NCI-H2196 treated with DMSO at 0.1 percent for 48 hours (cell line): ENCODE data around the gene LPGAT1.
"Not testable (repeated sequence)": the region's sequence is repeated elsewhere in the genome, so short reads cannot be mapped to it uniquely, and the experiment has no call there.

Experiments
- DNase-seq: peaks from one replicate; lab custom pipeline; 2025; ENCODE audit not compliant: unreplicated experiment; lab: John Stamatoyannopoulos, UW

The LPGAT1 gene

DNA sequence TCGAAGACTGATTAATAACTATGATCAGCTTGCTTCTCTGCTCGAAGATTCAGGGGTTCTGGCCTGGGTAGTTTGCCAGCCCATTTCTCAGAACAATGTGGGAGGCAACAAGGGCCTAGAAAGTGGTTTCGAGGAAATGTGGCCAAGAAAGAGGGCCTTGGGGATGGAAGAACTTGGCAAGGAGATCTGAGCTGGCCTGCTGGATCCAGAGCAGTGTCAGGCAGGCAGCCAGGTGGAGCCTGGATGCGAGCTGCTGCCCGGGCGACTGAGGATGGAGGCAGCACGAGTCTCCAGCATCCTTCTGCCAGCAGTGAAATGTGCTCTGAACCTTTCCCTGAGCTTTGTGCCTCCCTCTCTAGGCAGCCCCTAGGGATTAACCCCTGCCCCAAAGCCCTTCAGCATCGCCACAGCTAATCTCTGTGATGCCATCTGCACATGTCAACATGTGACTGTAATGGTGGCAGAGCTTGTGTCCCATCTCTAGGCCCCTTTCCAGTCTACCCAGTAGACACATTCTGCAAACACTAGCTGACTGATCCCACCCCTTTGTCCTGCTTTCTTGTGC is 94.1 kb downstream of the LPGAT1 start:
- DNase-seq, result no peak

DNA sequence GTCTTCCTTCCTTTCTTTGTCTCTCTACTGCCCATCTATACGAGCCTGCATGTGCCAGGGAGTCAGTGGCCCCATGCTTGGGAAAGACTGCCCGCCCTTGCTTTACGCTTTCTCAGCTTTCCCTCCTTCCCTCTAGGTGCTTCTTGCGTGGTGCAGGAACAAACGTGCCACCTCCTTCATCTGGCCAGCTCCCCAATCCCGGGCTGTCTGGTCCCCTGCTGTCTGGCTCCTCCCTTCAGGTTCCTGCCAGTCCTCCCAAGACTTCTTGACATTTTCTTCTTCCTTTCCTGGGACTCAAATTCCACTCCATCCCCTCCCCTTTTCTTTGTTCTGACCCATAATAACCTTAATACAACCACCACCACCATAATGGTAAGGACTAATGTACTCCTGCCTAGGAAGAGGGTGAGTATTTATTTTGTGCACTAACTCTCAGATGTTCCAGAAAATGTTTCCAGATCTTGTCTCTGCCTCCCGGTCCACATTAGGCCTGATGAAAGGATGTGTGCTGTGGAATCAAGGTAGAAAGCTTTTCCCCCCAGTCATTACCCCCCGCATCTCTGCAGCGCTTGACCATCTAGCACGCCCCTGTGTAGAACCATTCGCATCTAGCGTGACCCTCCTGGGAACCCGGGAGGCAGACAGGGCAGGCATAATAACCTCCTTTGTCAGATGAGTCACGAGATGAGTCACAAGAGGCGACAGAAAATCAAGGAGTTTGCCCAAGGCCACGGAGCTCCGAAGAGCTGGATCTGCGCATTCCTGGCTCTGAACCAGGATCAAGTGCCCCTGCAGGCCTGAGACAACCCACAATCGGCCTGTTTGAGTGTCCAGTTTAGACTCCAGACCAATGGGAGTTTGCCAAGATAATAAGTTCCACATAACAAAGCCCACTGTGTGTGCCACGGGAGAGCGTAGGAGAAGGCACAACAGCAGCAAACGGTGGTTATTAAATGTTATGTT is 95.1 kb downstream of the LPGAT1 start:
- peak; percentile 53 for DNase-seq

DNA sequence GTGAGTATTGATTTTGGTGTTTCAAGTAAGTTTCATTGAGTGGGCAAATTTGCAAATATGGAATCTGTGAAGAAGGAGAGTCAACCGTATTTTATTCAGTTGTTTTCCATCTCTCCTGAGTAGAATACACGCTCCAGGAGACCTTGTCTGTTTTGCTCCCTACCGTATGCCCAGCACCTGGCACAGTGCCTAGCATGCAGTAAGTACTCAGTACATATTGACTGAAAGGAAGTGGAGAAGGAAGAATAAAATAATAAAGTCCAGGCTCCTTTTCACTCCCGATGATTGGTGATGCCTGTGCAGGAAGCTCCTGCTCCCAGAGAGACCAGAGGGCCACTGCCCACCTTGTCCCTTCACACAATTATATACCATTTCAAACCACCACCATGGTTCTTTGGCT is 95.8 kb downstream of the LPGAT1 start:
- DNase-seq, result peak; percentile 59

DNA sequence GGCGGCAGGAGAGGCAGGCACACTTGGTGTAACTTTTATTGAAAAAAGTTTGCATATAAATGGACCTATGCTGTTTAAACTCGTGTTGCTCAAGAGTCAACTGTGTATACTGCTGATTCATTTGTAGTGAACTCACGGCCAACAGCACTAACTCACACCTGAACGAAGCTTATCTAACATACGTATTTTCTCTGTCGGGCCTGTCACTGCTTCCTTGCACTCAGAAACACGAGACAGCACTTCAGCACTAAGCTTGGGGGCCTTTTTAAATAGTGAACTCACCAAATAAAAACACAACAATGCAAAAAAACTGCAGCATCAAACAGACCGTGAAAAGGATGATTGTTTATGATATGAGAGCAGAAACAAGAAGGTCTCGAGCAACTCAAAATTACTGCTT is 96.2 kb downstream of the LPGAT1 start:
- DNase-seq, result peak; percentile 70

DNA sequence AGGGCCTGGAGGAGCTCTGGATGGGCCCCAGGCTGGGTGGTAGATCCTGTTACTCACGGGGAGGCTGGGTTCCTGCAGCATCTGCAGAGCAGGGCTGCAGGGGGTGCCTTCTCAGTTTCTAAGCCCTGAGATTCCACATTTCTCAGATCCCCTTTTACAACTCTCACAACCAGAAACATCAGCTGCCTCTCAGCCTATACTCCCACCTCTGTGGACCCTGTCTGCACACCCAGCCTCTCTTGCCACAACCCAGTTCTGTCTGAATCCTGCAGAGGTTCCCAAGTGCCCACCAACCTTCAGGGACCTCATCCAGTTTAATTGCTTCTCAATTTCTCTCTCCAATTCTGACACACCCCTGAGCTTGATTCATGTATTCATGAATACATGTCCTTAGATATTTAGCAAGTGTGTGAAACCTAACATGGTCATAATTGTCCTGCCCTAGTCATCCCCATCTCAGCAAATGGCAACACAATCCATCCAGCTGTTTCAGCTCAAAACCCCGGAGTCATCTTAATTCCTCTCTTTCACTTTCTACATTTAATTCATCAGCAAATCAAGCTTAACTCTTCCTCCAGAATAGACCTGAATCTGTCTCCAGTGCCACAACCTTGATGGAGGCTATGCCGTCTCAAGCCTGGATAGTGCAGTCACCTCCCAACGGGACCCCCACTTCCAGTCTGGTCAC is 98.1 kb downstream of the LPGAT1 start:
- no peak for DNase-seq

DNA sequence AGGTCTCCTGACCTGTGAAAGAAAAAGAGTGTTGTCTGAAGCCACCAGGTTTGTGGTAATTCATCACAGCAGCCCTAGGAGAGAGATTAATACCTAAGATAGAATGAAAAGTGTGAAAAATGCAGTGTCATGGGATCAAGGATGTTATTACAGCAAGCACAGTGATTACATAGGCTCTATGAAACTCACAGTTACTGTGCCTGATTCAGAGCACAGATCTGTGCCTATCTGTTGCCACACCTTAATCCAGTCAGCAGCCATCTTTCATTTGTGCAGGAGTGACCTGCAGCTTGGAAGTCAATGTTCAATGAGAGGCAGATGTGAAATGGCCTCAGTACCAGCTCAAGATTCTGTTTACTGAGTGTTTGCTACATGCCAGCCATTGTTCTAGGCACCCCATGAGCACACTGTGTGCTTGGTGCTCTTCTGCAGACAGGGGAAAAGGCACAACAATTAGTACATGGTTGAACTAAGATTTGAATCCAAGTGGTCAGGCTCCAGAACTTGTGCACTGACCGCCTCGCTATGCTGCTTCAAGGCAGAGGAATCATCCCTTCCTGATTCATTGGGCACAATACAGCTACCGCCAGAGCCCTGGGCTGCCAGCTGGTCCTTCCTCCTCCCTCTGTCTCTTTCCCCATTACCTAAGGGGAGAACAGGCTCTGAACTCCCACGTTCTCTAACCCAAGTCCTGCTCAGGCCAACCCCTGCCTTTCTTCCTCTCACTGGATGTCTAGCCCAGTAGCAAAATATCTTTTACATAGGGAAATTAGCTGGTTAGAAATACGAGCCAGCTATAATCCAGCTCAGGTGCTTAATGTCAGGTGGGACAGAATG is 98.9 kb downstream of the LPGAT1 start:
- no peak for DNase-seq

DNA sequence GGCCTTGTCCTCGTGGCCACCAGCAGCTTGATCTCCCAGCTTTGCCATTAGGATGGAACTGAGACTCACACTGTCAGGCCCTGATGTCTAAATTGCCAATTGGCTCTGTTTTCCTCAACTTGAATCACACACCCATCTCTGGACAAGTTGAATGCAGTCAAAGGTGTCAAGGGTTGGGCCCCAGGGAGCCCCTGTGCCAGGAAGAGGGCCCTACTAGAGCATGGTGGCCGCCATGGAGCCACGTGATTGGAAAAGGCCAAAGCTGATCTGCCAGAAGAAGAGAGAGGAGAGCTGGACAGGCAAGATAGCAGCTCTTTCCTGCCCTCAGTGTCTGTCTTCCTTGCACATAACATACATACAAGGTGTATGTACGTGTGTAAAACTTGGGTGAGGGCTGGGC is 100.2 kb downstream of the LPGAT1 start:
- DNase-seq, result no peak

DNA sequence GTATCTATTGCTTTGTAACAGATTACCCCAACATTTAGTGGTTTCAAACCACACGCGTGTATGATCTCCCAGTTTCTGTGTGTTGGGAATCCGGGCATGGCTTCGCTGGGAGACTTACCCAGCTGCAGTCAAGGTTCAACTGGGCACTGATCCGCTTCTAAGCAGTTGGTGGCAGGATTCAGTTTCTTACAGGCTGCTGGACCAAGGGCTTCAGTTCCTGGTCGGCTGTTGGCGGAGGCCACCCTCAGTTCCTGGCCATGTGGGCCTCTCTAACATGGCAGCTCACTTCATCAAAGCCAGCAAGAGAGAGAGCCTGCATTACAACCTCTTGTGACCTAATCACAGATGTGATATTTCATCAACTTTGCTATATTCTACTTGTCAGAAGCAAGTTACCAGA is 101.3 kb downstream of the LPGAT1 start:
- no peak for DNase-seq

DNA sequence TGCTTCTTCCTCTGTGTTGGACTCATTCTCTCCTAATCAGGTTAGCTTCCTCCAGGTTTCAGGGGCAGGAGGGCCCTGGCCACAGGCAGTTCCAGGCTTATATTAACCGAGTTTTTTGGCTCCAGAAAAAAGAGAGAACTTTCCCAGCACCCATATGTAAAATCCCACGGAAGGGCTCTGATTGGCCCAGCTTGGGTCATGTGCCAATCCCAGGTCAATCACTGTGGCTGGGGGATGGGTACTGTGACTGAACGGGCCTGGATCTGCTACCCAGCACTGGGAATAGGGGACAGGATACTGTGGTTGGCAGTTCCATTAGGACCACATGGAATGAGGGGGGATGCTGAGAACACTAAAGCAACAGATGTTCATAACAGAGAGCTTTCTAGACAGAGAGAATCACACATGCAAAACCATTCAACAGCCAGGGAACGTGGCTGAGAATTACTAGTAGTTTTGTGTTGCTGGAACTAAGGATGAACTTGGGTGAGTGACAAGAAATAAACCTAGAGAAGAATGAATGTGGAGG is 104.0 kb downstream of the LPGAT1 start:
- no peak for DNase-seq

DNA sequence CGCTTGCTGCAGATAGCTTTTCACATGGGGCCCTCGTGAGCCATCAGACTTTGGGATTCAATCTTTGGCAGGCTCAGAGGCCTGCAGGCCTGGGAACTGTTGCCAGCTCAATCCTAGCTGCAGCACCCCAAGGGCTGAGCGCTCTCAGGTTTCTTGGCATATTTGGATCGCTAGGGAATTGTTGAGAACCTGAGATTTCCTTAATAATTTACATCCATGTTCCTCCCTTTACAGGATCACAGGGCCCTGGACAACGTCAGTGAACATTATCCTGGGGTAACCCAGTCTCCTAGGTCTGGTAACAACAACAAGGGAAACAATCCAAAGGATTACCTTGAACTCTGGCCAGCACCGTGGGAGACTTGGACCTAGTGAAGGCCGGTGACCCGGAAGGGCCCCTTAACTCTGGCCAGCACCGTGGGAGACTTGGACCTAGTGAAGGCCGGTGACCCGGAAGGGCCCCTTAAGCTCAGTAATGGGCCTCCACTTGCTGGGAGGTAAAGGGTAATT is 105.8 kb downstream of the LPGAT1 start:
- no peak for DNase-seq

DNA sequence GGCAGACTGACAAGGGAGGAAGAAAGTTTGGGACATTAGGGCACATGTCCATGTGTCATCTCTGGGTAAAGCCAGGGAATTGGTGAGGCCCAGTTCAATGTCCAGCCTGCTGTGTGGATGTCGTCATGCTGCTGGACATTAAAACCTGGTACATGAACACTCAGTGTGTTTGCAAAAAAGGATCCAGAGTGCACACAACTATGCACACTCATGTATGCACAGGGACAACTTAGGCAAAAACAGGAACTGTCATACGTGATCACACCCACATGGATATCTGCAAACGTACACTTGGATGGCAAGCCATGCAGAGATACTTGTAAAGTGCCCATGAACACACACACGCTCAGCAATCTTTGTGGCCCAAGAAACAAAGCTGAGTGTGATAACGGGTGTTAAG is 107.3 kb downstream of the LPGAT1 start:
- DNase-seq, result no peak

DNA sequence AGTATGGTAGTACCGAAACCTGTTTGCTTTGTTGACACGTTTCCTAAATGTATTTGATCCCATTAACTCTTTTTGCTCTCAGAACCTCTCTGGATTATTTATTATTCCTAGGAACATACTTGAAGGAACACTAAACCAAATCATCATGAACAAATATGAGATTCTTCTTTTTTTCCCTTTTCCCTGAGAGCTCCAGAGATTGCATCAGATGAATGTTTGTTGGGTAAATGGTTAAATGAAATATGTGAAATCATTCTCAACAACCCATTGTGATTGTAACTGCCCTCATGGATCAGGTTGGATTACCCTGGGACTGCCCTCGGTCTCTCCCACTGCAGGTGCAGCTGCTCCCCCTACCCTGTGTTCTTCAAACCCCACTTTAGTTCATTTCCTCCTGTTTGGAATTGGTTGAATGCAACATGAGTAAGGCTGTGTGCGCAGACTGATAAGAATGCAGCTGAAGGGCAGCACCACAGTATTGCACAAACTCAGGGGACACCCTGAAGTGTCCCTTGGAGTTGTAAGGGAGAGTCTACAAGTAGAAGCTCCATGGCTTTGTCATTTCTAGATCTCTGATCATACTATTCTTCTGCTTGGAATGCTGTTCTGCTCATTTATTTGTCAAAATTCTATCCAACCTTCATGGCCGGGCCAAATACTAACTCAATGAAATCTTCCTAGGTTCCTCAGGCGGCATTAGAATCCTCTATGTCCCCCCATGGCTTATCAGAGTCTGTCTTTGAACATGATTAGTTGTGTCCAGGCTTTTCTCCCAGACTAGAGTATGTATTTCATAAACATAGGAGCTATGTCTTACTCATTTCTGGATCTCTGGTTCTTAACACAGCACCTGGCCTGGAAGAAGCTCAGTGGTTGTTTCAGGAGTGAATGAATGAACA is 108.0 kb downstream of the LPGAT1 start:
- DNase-seq, result no peak

DNA sequence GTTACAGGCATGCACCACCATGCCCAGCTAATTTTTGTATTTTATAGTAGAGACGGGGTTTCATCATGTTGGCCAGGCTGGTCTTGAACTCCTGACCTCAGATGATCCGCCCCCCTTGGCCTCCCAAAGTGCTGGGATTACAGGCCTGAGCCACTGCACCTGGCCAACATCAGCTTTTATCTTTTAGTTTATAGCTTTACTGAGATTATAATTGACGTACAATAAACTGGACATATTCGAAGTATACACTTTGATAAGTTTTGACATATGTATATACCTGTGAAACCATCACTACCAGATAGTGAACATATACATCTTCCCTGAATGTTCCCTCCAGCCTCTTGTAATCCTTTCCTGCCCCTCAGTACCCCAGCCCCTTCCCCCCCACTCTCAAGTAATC is 114.0 kb downstream of the LPGAT1 start:
- not testable (repeated sequence) for DNase-seq

DNA sequence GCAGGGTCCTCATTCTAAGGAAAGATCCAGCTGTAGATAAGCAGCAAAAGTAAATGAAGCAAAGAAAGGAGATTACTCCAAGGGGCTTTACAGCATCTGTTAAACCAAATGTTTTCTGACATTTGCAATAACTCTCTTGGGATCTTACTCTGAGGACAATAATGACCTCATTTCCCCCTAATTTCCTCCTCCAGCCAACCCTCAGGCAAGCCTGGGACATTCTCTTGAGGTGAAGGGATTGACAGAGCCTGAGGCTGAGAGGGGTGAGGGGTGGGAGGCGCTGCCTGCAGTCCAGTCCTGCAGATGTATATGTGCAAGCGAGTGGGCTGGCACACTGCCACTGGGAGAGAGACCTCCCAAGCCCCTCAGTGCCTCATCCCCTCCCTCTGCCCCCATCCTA is 114.6 kb downstream of the LPGAT1 start:
- DNase-seq, result no peak

DNA sequence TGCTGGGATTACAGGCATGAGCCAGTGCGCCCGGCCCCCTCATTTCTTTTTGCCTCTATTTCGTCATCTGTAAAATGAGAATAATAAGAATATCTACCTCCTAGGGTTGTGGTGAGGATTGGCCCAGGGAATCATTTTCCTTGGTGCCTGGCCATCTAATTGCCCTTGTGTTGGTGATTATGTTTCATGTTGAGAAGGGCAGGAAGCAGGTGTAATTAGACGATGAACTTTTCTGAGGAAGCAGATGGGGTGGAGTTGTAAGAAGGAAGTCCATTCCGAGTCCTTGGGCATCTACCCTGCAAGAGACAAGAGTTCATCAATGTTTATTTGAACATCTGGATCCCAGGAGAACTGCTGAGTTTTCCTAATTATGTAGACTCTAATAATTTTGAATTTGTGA is 116.4 kb downstream of the LPGAT1 start:
- DNase-seq, result peak; percentile 11

DNA sequence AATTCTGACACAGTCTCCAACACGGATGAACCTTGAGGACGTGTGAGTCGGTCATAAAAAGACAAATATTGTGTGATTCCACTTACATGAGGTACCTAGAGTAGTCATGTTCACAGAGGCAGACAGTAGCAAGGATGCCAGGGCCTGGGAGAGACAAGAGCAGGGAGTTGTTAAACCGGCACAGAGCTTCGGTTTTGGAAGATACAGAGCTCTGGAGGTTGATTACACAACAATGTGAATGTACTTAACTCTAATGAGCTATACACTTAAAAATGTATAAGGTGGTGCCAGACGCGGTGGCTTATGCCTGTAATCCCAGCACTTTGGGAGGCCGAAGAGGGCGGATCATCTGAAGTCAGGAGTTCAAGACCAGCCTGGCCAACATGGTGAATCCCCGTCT is 117.3 kb downstream of the LPGAT1 start:
- DNase-seq, result no peak

DNA sequence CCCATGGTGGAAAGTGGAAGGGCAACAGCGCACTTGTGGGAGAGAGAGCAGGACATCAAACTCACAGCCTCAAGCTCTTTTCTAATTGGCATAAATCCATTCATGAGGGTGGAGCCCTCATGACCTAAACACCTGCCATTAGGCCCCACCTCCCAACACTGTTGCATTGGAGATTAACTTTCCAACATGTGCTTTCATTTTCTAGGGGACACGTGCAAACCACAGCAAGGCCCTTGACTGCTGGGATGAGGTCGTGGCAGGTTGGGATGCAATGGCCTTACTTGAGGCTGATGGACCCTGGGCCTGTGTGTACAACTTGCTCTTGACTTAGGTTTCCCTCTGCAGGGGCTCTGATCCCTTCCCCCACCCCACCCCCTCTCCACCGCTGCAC is 119.3 kb downstream of the LPGAT1 start:
- DNase-seq, result peak; percentile 49

DNA sequence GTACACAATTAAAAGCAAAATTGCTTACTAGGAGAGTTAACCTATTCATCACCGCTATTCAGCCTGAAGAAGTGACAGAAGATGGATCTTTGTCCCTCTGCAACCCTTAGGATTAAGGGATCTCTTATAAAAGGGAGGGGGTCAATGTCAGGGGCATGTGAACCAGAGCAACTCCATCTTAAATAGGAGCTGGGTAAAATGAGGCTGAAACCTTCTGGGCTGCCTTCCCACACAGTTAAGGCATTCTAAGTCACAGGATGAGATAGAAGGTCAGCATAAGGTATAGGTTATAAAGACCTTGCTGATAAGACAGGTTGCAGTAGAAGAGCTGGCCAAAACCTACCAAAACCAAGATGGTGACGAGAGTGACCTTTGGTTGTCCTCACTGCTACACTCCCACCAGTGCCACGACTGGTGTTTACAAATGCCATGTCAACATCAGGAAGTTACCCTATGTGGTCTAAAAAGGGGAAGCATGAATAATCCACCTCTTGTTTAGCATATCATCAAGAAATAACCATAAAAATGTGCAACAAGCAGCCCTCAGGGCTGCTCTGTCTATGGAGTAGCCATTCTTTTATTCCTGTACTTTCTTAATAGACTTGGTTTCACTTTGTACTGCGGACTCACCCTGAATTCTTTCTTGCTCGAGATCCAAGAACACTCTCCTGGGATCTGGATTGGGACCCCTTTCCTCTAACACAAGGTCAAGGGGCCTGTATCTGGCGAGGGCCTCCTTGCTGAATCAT is 119.8 kb downstream of the LPGAT1 start:
- no peak for DNase-seq

DNA sequence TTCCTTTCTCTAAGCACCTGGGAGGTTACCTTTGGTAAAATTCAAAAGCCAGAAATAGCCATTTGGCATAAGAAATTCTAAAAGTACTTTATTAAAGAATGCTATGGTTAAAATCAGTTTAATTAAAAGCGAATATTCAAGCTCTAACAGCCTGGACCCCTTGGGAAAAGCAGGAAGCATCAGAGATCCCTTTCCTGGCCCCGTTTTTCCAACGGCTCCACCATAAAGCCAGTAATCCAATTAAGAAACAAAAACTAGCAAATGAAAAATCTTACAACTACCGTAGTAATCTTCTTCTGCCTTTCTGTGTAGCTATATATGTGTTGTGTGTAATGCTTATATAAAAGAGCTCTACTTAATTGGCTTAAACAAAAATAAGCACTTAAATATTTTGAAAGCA is 121.6 kb downstream of the LPGAT1 start:
- DNase-seq, result no peak
